Testis (tissue), 2 donors: ENCODE measurements around the gene COL4A1.

Experiments used
- POLR2A ChIP-seq: fragments of 450-650 bp; IDR thresholded peaks from one replicate; pipeline ENCODE4 v1.6.1; 2017; ENCODE audit warnings: antibody characterized with exemption, mild to moderate bottlenecking, moderate library complexity
- TF ChIP-seq, protein P1 (sequence below), 3 experiments: fragments of 450-650 bp in 2 of 3; fragments of 200-600 bp in 1 of 3; sonication (generic) in 1 of 3; IDR thresholded peaks; one replicate each; pipeline ENCODE4 v1.5.1; 2016 to 2019; ENCODE audit warnings: antibody characterized with exemption in 3 of 3, mild to moderate bottlenecking in 2 of 3, moderate library complexity in 1 of 3

DNA sequence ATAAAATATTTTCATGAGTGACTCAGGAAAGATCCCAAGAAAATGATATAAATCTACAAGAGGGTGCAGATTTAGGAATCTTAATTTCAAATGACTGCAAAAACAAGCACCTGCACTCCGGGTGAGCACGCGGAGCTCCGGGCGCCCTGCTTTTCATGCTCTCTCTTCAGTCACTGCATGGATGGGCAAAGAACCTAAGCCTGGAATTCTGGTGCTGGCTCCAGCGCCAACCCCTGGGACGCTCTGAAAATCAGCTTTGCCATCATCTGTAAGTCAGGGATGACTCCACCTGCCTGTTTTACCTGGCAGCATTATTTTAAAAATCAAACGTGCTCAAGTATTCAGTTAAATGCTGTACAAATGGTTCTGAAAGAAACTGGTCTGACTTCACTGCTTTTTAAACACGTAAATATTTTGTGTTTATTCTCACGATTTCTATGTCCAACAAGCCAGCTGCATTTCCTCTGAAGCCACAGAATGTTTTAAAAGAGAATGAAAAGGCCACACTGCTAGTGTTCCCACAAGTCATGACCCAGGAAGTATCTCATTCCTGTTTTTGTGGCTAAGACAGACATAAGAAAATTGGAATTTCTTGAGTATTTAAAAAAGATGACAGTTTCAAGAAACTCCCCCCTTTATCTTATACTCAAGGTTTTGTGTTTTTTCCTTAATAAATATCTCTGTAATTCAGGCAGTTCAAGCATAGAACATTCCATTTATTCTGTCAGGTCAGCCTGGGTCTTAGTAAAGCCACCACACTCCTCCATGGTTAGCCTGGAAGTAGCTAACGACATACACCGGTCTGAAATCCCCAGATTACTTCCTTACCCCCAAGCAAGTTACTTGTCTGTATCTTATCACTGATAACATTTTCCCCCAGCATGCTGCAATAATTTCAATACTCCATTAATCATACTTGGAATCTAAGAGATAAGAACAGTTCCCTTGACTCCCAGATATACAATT lies 81.1 kb downstream of the COL4A1 start:
- no peak for TF ChIP-seq POLR2A
- TF ChIP-seq, protein P1, sequence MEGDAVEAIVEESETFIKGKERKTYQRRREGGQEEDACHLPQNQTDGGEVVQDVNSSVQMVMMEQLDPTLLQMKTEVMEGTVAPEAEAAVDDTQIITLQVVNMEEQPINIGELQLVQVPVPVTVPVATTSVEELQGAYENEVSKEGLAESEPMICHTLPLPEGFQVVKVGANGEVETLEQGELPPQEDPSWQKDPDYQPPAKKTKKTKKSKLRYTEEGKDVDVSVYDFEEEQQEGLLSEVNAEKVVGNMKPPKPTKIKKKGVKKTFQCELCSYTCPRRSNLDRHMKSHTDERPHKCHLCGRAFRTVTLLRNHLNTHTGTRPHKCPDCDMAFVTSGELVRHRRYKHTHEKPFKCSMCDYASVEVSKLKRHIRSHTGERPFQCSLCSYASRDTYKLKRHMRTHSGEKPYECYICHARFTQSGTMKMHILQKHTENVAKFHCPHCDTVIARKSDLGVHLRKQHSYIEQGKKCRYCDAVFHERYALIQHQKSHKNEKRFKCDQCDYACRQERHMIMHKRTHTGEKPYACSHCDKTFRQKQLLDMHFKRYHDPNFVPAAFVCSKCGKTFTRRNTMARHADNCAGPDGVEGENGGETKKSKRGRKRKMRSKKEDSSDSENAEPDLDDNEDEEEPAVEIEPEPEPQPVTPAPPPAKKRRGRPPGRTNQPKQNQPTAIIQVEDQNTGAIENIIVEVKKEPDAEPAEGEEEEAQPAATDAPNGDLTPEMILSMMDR (IDR thresholded peaks at IDR 0.05): no peak
